Activated CD4-positive, CD25-positive, alpha-beta regulatory T cell treated with anti-CD3 and anti-CD28 coated beads, Interleukin-2, amount 50 U/mL, for 72 hours (primary cell): Measurements from ENCODE around the gene TH.
A peak's percentile ranks its signal among the peaks of the same experiment; 100 is the strongest.

Experiments
- DNase-seq: peaks from one replicate; pipeline ENCODE4 v3.0.0; 2021

TH gene

GRCh38 chr11:2177076-2177475, 5.5 kb upstream of the TH start:
- DNase-seq, result no peak

GRCh38 chr11:2176389-2176900, 4.8 kb upstream of the TH start:
- DNase-seq, result no peak

- DNase-seq, result no peak
Observed at GRCh38 chr11:2175659-2176058, 4.0 kb upstream of the TH start.

- DNase-seq, result no peak
Observed at GRCh38 chr11:2174361-2174760, 2.7 kb upstream of the TH start.

GRCh38 chr11:2173761-2174160, 2.1 kb upstream of the TH start:
- no peak for DNase-seq

- DNase-seq, result no peak
Observed at GRCh38 chr11:2173150-2173693, 1.6 kb upstream of the TH start.

GRCh38 chr11:2172676-2173075, 1.1 kb upstream of the TH start:
- no peak for DNase-seq

- DNase-seq, result no peak
Observed at GRCh38 chr11:2169626-2170570, 1.7 kb downstream of the TH start.

- no peak for DNase-seq
Observed at GRCh38 chr11:2169005-2169378, 2.6 kb downstream of the TH start.

GRCh38 chr11:2168286-2169004, 3.2 kb downstream of the TH start:
- DNase-seq, result no peak

- no peak for DNase-seq
Observed at GRCh38 chr11:2167141-2168045, 4.2 kb downstream of the TH start.

- peak; percentile 65 for DNase-seq
Observed at GRCh38 chr11:2166091-2166851, 5.3 kb downstream of the TH start.

- DNase-seq, result no peak
Observed at GRCh38 chr11:2165571-2165970, 6.0 kb downstream of the TH start.

- no peak for DNase-seq
Observed at GRCh38 chr11:2164861-2165555, 6.6 kb downstream of the TH start.

GRCh38 chr11:2164081-2164480, 7.5 kb downstream of the TH start:
- DNase-seq, result no peak

GRCh38 chr11:2163428-2163978, 8.1 kb downstream of the TH start:
- no peak for DNase-seq

GRCh38 chr11:2160736-2161259, 10.8 kb downstream of the TH start, which contains the start of gene INS:
Gene INS (minus strand): TSS chr11:2161209. CDS start chr11:2160971, 238 bp downstream.
- no peak for DNase-seq

- DNase-seq, result no peak
Observed at GRCh38 chr11:2159536-2160413, 11.8 kb downstream of the TH start.

- DNase-seq, result no peak
Observed at GRCh38 chr11:2158966-2159365, 12.6 kb downstream of the TH start.
